Measurements from ENCODE around the gene NDUFAF2. TPM values are rescaled to one million over a fixed set of nuclear protein-coding genes. Genes with fewer than 3 reads are reported as not detected.

The NDUFAF2 gene
- total and polyA plus RNA-seq, 2 of the 8 experiments (the other 6 are each of a cell fraction or from before 2014, with no cell fraction given) = 10.7 to 46.5 TPM

DNA sequence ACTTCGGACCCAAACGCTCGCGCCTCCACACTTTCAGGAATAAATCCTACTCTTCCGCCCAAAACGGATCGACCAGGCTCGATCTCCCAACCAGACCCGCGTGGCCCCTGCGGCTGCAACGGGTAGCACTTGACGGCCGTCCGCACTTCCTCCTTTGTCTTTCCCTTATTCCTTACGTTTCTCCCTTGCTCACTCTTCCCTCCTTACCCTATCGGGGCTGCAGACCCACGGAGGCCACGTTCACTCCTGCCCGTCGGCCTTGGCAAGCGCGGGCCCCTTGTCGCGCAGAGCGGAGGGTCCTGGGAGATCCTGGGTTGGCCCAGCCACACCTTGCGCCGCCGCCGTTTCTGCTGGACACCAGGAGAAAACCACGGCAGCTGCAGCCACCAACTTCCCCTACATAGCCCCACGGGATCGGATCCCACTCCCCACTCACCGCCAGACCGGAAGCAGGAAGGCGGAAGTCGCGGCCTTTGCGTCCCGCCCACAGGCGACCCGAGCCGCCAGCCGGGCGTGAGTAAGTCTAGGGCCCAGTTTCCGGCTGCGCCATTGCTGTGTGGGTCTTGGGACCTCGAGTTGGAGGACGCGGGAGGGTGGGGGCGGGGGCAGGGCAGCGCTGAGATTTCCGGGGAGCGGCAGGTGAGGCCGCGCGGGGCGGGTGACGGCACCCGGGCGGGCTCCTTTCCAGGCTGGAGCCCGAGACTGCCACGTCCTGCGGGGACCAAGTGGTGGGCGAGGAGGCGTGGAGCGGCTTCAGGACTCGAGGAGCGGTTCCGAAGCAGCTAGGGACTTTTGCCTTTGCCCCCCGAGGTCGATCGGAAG is 217.2 kb downstream of the NDUFAF2 start, which contains the start of gene SMIM15:
Gene SMIM15, minus strand, starts transcription at position 459 of the 822 bp plus-strand sequence. CDS start 2,297 bp downstream, outside the sequence.
- peaks cover 0 to 3% of the 10 kb centered on the region in 2 experiments for H4K20me1 ChIP-seq (replicated peaks in 1 of 2; ENCODE audit: control insufficient read depth in 1 of 2, insufficient read depth in 2 of 2, low read length in 2 of 2)
- peak within 1 kb of the TSS; percentile 70 for H2BK120ac ChIP-seq (replicated peaks; ENCODE audit: low read depth, low read length)
- H2BK20ac ChIP-seq (ENCODE audit: low read length) = 0 out of 2 replicates have a peak within 1 kb of the TSS, but pooled peaks have one; percentile 29
- peak within 1 kb of the TSS; percentile 70 for H3K14ac ChIP-seq (ENCODE audit: insufficient read length)
- H3K79me1 ChIP-seq (ENCODE audit: low read depth, low read length) = no peaks in the 10 kb centered on the region; the same call in 1 of the 2 replicates
- H3K23me2 ChIP-seq (ENCODE audit: low read depth, low read length) = peaks cover 2% of the 10 kb centered on the region; the same call in 1 of the 2 replicates
- peaks cover 0 to 47% of the 10 kb centered on the region in 2 experiments; a peak in 2 of 4 replicates for H3K79me2 ChIP-seq (ENCODE audit: control insufficient read depth in 1 of 2, insufficient read depth in 2 of 2, low read length in 2 of 2)
- H3K23ac ChIP-seq (ENCODE audit: insufficient read length) = no peak within 1 kb of the TSS
- peak within 1 kb of the TSS; percentile 87 for H3K27ac ChIP-seq (ENCODE audit: low read depth, low read length)
- peaks cover 6% of the 10 kb centered on the region in 2 experiments for H3K9me3 ChIP-seq (ENCODE audit: insufficient read depth in 2 of 2, low read depth in 1 of 2, low read length in 1 of 2)
- peak within 1 kb of the TSS; percentile 89 to 98 (median 95) for H3K4me3 ChIP-seq (ENCODE audit: extremely low read depth in 1 of 4, insufficient read depth in 2 of 4, low read depth in 3 of 4, low read length in 4 of 4)
- peak within 1 kb of the TSS; percentile 94 for H3K56ac ChIP-seq (replicated peaks; ENCODE audit: insufficient read length, low read depth, low read length)
- peak within 1 kb of the TSS; percentile 95 for H4K5ac ChIP-seq (ENCODE audit: insufficient read length, low read depth, low read length)
- H4K91ac ChIP-seq (replicated peaks; ENCODE audit: insufficient read length, low read length) = peak within 1 kb of the TSS; percentile 96
- peak within 1 kb of the TSS; percentile 92 for H4K8ac ChIP-seq (ENCODE audit: extremely low read depth, insufficient read depth, low read length)
- H3K9ac ChIP-seq (replicated peaks in 1 of 4; ENCODE audit: extremely low read depth in 1 of 4, low read depth in 3 of 4, low read length in 3 of 4) = peak within 1 kb of the TSS; percentile 83 to 92 (median 90)
- CTCF ChIA-PET (ENCODE audit: partially characterized antibody) = interaction anchor here (0.6 to 2.7 kb wide), 4 partner anchors 10 to 668 kb away, joined by 3 to 8 read pairs (median 3); no protein-coding TSS in a partner anchor
- H2AK5ac ChIP-seq (ENCODE audit: low read depth, low read length) = no peak within 1 kb of the TSS
- no peak within 1 kb of the TSS for H2BK15ac ChIP-seq (ENCODE audit: low read length)
- peak within 1 kb of the TSS; percentile 70 for H2BK12ac ChIP-seq (ENCODE audit: low read depth, low read length)
- H2BK5ac ChIP-seq (ENCODE audit: low read depth, low read length) = peak within 1 kb of the TSS; percentile 93
- DNase-seq (ENCODE audit: low read depth in 1 of 2, low spot score in 2 of 2) = peak; percentile 64 to 83
- peak within 1 kb of the TSS; percentile 94 for H2AFZ ChIP-seq (ENCODE audit: low read length)
- H3K4me2 ChIP-seq (ENCODE audit: insufficient read depth in 1 of 2, low read depth in 2 of 2, low read length in 2 of 2) = peak within 1 kb of the TSS; percentile 85 to 92
- peaks cover 6 to 36% (median 16%) of the 10 kb centered on the region in 4 experiments; a peak in 7 of 8 replicates for H3K36me3 ChIP-seq (ENCODE audit: control insufficient read depth in 2 of 4, insufficient read depth in 4 of 4, low read length in 3 of 4)
- H3K4me1 ChIP-seq (replicated peaks in 1 of 4; ENCODE audit: control insufficient read depth in 3 of 4, insufficient read depth in 4 of 4, low read length in 3 of 4) = peaks cover 0 to 3% (median 1%) of the 10 kb centered on the region in 4 experiments; a peak in 2 of 7 replicates
- H3K4ac ChIP-seq (replicated peaks; ENCODE audit: insufficient read length, low read depth, low read length) = peak within 1 kb of the TSS; percentile 54
- no peaks in the 10 kb centered on the region for H3K27me3 ChIP-seq (replicated peaks in 1 of 4; ENCODE audit: control insufficient read depth in 3 of 4, extremely low read depth in 1 of 4, insufficient read depth in 3 of 4, low read length in 3 of 4)
- H3K18ac ChIP-seq (ENCODE audit: extremely low read depth, low read length) = peak within 1 kb of the TSS; percentile 93
- no peak for FAIRE-seq
- POLR2A ChIA-PET (ENCODE audit: partially characterized antibody) = interaction anchor here (1.0 to 2.0 kb wide), 5 partner anchors 12 to 197 kb away, joined by 3 to 8 read pairs (median 3); partner anchors contain the start of gene ZSWIM6
- WGBS, 2 experiments (ENCODE audit: extremely low coverage in 1 of 2, insufficient coverage in 1 of 2, insufficient read length in 1 of 2, insufficient replicate concordance in 2 of 2, low coverage in 1 of 2, low lambda C conversion rate in 2 of 2, missing lambda C conversion rate in 1 of 2) = 2% methylated on average over 47 of the region's 73 CpGs; no CpG with 5 or more reads in 1 of the 2 experiments
- TF ChIP-seq SIRT6 (IDR thresholded peaks at IDR 0.05; ENCODE audit: low read length) (no peak), EZH2 (IDR thresholded peaks at IDR 0.05; ENCODE audit: low read depth, low read length, severe bottlenecking) (no peak), POLR2A (IDR thresholded peaks at IDR 0.05; ENCODE audit: control extremely low read depth in 1 of 2, low read depth in 2 of 2, low read length in 2 of 2) (peak; percentile 42 to 90), RXRA (IDR thresholded peaks at IDR 0.05; ENCODE audit: insufficient read depth, low read depth, low read length) (no peak), RBBP5 (IDR thresholded peaks at IDR 0.05; ENCODE audit: borderline replicate concordance, low read depth, low read length) (peak; percentile 53; the same call in 1 of the 2 replicates), HDAC2 (IDR thresholded peaks at IDR 0.05; ENCODE audit: borderline replicate concordance in 1 of 2, low read depth in 2 of 2, low read length in 2 of 2) (peak; percentile 48 to 98; a peak in 2 of 4 replicates), TAF7 (optimal IDR thresholded peaks at IDR 0.05; ENCODE audit: borderline replicate concordance, low read depth, low read length) (peak; percentile 84), SAP30 (IDR thresholded peaks at IDR 0.05; ENCODE audit: insufficient read depth, insufficient replicate concordance, low read length) (no peak), CREB1 (IDR thresholded peaks at IDR 0.05) (peak; percentile 8; the same call in 1 of the 2 replicates), TAF1 (IDR thresholded peaks at IDR 0.05; ENCODE audit: low read depth, low read length) (peak; percentile 89)
